NT2/D1 (cell line): ENCODE results near the gene CREB3.

Experiments
- DNase-seq: peaks from one replicate; pipeline ENCODE4 v3.0.0-alpha.2; 2011; ENCODE audit warnings: low read depth, low spot score
- H3K27me3 ChIP-seq: 2 replicates; pipeline ENCODE4 v1.6.0; 2011; ENCODE audit warnings: mild to moderate bottlenecking; ENCODE audit not compliant: insufficient read length, insufficient read depth
- H3K36me3 ChIP-seq: 2 replicates; pipeline ENCODE4 v1.6.1; 2011; ENCODE audit warnings: mild to moderate bottlenecking, low read length, mixed read lengths; ENCODE audit not compliant: insufficient read depth, insufficient read length
- H3K4me1 ChIP-seq: 2 replicates; pipeline ENCODE4 v1.5.1; 2011; ENCODE audit not compliant: insufficient read depth, insufficient read length
- H3K4me3 ChIP-seq: 2 replicates; pipeline ENCODE4 v1.5.1; 2011; ENCODE audit warnings: low read depth; ENCODE audit not compliant: insufficient read length
- H3K9ac ChIP-seq: 2 replicates; pipeline ENCODE4 v1.6.0; 2011; ENCODE audit warnings: low read depth; ENCODE audit not compliant: insufficient read length
- H3K9me3 ChIP-seq: 2 replicates; pipeline ENCODE4 v1.5.1; 2011; ENCODE audit warnings: mild to moderate bottlenecking, low read length; ENCODE audit not compliant: insufficient read depth
- SUZ12 ChIP-seq: IDR thresholded peaks from 2 replicates; pipeline ENCODE4 v1.6.1; 2011; ENCODE audit not compliant: insufficient read length, insufficient read depth; ENCODE audit errors: extremely low read depth
- YY1 ChIP-seq: IDR thresholded peaks from 2 replicates; pipeline ENCODE4 v1.6.1; 2011; ENCODE audit not compliant: insufficient read length, insufficient read depth
- ZNF274 ChIP-seq: IDR thresholded peaks from 2 replicates; pipeline ENCODE4 v1.6.1; 2011; ENCODE audit warnings: mild to moderate bottlenecking, low read depth, low read length

CREB3 gene

DNA sequence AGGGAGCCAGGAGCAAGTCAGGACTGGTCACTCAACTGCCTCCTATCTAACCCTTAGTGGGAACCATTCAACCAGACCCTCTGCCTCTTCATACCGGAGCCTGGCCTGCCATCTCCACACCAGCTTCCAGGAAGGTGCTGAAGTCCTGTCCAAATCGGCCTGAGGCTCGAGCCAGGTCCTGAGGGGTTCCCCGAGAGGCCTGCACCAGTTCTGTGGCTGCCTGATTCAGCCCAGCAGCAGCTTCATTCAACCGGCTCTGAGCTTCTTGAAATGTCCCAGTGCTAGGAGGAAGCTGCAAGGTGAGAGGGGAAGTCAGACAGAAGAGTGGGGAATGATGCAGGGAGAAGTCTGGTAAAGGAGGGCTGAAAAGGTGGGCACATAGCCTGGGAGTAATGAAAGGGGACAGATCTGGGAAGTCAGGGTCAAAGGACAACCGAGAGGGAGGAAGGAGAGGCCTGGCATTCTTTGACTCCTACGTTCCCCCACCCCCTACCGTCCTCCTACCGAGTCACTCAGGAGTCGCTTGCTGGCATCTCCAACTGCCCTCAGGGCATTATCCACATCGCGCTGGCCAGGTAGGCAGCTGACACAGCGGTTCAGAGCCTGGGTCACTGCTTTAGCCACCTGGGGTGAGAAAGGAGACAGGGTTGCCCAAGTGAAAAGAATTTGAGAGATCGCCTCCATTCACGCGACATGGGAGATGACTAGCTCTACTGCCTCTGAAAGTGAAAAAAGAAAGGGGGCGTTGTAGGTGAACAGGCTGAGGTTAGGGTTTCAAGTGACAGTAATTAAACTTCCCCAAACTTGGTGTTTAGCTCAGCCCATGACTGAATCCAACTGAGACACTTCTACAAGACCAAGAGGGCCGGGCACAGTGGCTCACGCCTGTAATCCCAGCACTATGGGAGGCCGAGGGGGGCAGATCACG is 20.7 kb upstream of the CREB3 start:
- H3K27me3 ChIP-seq = no peaks in the 10 kb centered on the region
- no peak for DNase-seq

DNA sequence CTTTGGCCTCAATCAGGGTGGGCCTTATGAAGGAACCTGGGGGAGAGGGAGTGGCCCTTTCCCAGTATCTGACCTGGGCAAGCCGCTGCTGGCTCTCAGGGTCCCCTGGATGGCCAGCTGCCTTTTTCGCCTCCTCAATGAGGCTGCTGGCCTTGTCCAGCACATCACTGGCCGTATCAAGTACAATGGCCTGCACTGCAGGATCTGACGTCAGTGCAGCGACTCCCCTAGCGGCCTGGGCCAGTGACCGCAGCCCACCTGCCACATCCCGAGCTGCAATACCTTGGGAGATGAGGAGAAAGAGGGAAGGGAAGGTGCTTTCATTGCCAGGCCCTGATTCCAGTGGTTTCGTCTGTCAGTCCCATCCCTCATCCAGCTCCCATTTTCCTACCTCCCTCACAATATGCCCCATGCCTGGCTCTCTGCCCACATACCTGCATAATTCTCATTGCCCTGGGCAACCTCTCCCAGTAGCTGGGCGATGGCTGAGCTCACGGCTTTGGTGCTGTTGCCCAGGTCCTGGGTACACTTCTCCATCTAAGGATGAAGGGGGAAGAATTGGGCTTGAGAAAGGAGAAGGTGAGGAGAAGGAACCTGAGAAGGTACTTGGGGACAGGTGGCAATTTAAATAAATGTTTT is 19.6 kb upstream of the CREB3 start:
- DNase-seq = no peak
- H3K9me3 ChIP-seq = no peaks in the 10 kb centered on the region
- H3K4me3 ChIP-seq = no peak overlapping the region
- TF ChIP-seq SUZ12 = no peak
- TF ChIP-seq YY1 = no peak
- no peak for TF ChIP-seq ZNF274
- no peaks in the 10 kb centered on the region for H3K27me3 ChIP-seq
- H3K36me3 ChIP-seq = peaks cover 92% of the 10 kb centered on the region
- H3K4me1 ChIP-seq = peaks cover 16% of the 10 kb centered on the region
- H3K9ac ChIP-seq = no peak overlapping the region

More for the DNA sequence above, 20.7 kb upstream of the CREB3 start:
- Histone ChIP-seq H3K36me3 (peaks cover 92% of the 10 kb centered on the region), H3K9me3 (no peaks in the 10 kb centered on the region), H3K9ac (no peak overlapping the region), H3K4me1 (peaks cover 16% of the 10 kb centered on the region), H3K4me3 (no peak overlapping the region)
- no peak for TF ChIP-seq YY1
- no peak for TF ChIP-seq SUZ12
- TF ChIP-seq ZNF274 = no peak

DNA sequence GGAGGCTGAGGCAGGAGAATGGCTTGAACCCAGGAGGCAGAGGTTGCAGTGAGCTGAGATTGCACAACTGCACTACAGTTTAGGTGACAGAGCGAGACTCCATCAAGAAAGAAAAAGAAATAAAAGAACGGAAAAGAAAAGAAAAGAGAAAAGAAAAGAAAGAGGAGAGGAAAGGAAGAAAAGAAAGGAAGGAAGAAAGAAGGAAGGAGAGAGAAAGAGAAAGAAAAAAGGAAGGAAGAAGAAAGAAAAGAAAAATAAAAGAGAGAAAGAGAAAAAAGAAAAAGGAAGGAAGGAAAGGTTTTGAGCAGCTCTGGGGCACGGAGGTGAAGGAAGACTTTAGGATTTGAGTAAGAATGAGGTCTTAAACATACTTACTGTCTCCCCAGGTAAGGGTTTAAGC is 18.9 kb upstream of the CREB3 start:
- no peak for DNase-seq
- H3K9me3 ChIP-seq = no peaks in the 10 kb centered on the region
- TF ChIP-seq ZNF274 (no peak), SUZ12 (no peak)
- H3K9ac ChIP-seq = peak overlapping the region; percentile 15
- peaks cover 92% of the 10 kb centered on the region for H3K36me3 ChIP-seq
- H3K27me3 ChIP-seq = no peaks in the 10 kb centered on the region
- H3K4me3 ChIP-seq = no peak overlapping the region
- H3K4me1 ChIP-seq = peaks cover 16% of the 10 kb centered on the region

DNA sequence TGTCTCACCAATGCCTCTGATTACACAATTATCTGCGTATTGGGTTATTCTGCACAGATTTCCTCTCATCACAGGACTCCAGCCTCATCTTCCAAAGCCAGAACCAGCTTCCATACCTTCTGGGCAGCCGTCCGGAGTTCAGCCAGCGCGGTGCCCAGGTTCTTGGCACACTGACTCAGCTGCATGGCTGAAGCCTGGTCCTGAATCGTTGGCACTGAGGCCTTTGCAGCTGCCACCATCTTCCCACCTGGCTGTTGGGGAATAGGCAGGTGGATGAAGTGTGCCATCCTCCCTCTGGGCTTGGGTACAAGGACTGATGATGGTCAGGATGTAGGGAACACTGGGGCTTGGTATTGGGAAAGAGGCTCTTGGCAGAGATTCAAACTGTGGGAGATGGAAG is 18.3 kb upstream of the CREB3 start:
- H3K9ac ChIP-seq = peak overlapping the region; percentile 15
- H3K4me3 ChIP-seq = no peak overlapping the region
- TF ChIP-seq SUZ12 (no peak), ZNF274 (no peak)
- no peaks in the 10 kb centered on the region for H3K27me3 ChIP-seq
- peaks cover 92% of the 10 kb centered on the region for H3K36me3 ChIP-seq
- no peak for DNase-seq
- peaks cover 16% of the 10 kb centered on the region for H3K4me1 ChIP-seq
- no peaks in the 10 kb centered on the region for H3K9me3 ChIP-seq

DNA sequence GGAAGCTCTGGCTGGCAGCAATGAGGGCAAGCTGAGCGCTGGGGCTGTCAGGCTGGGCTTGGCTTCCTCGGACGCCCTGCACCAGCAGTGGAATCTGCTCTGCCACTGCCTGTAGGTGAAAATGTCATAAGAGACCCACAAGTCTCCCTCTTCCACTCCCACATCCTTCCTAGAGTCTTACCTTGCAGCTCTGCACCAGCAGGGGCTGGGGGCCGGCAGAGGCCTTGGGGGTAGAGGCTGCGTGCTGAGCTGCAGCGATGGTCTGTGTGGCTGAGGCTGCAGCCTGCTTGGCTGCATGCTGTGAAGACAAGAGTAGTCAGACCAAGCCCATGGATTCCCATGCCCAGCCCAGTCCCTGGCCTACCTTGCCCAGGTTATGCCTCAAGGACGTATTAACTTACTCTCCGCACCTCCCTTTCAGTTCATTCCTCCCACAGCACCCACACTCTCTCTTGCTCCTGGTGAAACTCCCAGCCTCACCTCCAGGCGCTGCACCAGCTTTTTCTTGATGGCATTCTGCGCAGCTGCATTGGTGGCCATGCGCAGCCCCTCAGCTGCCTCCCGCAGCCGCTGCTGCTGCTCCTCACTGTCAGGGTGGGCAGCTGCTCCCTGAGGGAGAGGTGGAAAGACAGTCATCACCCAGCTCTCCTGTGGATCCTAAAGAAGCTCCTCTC is 17.8 kb upstream of the CREB3 start:
- Histone ChIP-seq H3K4me1 (peaks cover 16% of the 10 kb centered on the region), H3K9ac (peak overlapping the region; percentile 22), H3K4me3 (no peak overlapping the region), H3K27me3 (no peaks in the 10 kb centered on the region), H3K36me3 (peaks cover 94% of the 10 kb centered on the region), H3K9me3 (no peaks in the 10 kb centered on the region)
- no peak for DNase-seq
- TF ChIP-seq SUZ12 (no peak), YY1 (no peak), ZNF274 (no peak)

DNA sequence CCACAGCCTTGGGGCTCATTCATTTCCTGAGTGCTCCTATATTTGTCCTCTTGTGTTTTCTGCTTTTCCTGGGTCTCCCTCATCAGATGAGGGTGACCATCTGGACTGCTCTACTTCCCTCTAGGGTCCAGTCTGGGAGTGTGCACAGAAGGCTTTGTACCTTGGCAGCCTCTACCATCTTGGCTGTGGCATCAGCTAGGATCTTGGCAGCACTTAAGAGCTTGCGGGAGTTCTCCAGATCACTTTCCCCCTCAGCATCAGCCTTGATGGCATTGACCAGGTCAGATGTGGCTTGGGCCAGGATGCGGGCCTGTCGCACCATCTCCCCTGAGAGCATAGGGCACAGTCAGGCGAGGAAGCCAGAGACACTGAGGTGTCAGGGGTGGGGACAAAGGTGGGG is 16.2 kb upstream of the CREB3 start:
- H3K27me3 ChIP-seq = no peaks in the 10 kb centered on the region
- H3K4me3 ChIP-seq = no peak overlapping the region
- H3K4me1 ChIP-seq = peaks cover 16% of the 10 kb centered on the region
- peak overlapping the region; percentile 11 for H3K9ac ChIP-seq
- TF ChIP-seq YY1 = no peak
- no peak for TF ChIP-seq SUZ12
- no peak for TF ChIP-seq ZNF274
- peaks cover 97% of the 10 kb centered on the region for H3K36me3 ChIP-seq
- DNase-seq = no peak
- H3K9me3 ChIP-seq = no peaks in the 10 kb centered on the region
